Activated CD4-positive, alpha-beta T cell treated with anti-CD3 and anti-CD28 coated beads, Interleukin-2, amount 10 ng/mL, durations not matched to agents 24 days and 14 days (primary cell): ENCODE results near the gene DLGAP3. TPM values are rescaled to one million over a fixed set of nuclear protein-coding genes. Genes with fewer than 3 reads are reported as not detected.
"Not testable (repeated sequence)": the region's sequence is repeated elsewhere in the genome, so short reads cannot be mapped to it uniquely, and the experiment has no call there.

Experiments
- DNase-seq: peaks from one replicate; pipeline ENCODE4 v3.0.0; 2022
- H3K27ac Mint-ChIP-seq: one replicate; pipeline ENCODE4 v1.8.0; 2022; ENCODE audit warnings: mild to moderate bottlenecking, mixed read lengths
- H3K27me3 Mint-ChIP-seq: one replicate; pipeline ENCODE4 v1.8.0; 2022; ENCODE audit warnings: mixed read lengths
- H3K36me3 Mint-ChIP-seq: one replicate; pipeline ENCODE4 v1.8.0; 2022; ENCODE audit warnings: low read depth, mild to moderate bottlenecking, mixed read lengths
- H3K4me1 Mint-ChIP-seq: one replicate; pipeline ENCODE4 v1.8.0; 2021; ENCODE audit warnings: mixed read lengths
- H3K4me3 Mint-ChIP-seq: one replicate; pipeline ENCODE4 v1.8.0; 2022; ENCODE audit warnings: mild to moderate bottlenecking, moderate library complexity, mixed read lengths
- H3K9me3 Mint-ChIP-seq: one replicate; pipeline ENCODE4 v1.8.0; 2021; ENCODE audit warnings: mixed read lengths
- intact Hi-C: fragments of 100-400 bp; cut with micrococcal nuclease; formaldehyde crosslinking; loops from one replicate; pipeline ENCODE4 v1.15.1; 2023
- total RNA-seq: library from RNA; stranded (reverse); gene quantifications from 2 replicates; pipeline ENCODE4 v1.2.3, GENCODE V29; 2022

The DLGAP3 gene
- total RNA-seq, 1 donor from 2014 or later, result 0.75 TPM

DNA sequence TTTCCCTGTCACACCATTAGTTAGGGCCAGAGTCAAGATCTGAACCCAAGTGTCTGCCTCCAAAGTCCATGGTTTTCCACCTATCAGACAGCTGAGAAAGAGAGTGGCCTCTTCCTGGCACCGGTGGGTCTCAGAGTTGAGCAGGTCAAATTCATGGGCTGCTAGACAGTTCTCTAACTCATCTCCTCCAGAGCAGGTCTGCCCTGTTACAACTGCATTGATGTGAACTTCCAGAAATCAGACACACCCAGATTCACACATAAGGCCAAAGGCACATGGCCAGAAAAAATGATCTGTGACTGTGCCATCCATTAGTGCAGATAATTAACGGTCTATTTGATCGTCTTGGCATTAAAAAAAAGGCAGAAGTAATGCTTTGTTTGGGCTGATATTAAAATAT, 87.4 kb downstream of the DLGAP3 start:
- H3K27ac Mint-ChIP-seq, result no peak overlapping the region
- no peaks in the 10 kb centered on the region for H3K9me3 Mint-ChIP-seq
- H3K27me3 Mint-ChIP-seq, result no peaks in the 10 kb centered on the region
- intact Hi-C loops, result no loop called here
- H3K4me1 Mint-ChIP-seq, result peaks cover 4% of the 10 kb centered on the region
- H3K4me3 Mint-ChIP-seq, result no peak overlapping the region
- no peak for DNase-seq
- H3K36me3 Mint-ChIP-seq, result no peaks in the 10 kb centered on the region

DNA sequence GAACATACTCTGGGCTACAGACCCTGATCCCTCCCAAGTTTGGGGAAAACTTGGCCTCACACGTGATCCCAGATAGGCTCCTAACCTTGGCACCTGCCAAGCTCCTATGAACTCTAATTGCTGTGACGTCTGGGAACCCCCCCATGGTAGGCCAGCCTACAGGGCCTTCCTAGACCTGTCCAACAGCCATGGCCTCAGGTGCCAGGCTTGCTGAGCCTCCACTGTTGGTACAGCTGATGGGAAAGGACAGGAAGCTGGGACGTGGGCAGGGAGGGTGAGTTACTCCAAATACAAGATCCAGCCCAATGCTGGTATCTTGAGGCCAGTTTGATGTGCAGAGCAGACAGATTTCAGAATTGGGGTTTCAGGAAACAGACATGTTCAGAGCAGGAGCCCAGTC, 89.0 kb downstream of the DLGAP3 start:
- no peak overlapping the region for H3K4me3 Mint-ChIP-seq
- H3K27ac Mint-ChIP-seq, result no peak overlapping the region
- DNase-seq, result no peak
- no peaks in the 10 kb centered on the region for H3K9me3 Mint-ChIP-seq
- H3K36me3 Mint-ChIP-seq, result no peaks in the 10 kb centered on the region
- H3K4me1 Mint-ChIP-seq, result peaks cover 4% of the 10 kb centered on the region
- no peaks in the 10 kb centered on the region for H3K27me3 Mint-ChIP-seq
- intact Hi-C loops, result no loop called here

DNA sequence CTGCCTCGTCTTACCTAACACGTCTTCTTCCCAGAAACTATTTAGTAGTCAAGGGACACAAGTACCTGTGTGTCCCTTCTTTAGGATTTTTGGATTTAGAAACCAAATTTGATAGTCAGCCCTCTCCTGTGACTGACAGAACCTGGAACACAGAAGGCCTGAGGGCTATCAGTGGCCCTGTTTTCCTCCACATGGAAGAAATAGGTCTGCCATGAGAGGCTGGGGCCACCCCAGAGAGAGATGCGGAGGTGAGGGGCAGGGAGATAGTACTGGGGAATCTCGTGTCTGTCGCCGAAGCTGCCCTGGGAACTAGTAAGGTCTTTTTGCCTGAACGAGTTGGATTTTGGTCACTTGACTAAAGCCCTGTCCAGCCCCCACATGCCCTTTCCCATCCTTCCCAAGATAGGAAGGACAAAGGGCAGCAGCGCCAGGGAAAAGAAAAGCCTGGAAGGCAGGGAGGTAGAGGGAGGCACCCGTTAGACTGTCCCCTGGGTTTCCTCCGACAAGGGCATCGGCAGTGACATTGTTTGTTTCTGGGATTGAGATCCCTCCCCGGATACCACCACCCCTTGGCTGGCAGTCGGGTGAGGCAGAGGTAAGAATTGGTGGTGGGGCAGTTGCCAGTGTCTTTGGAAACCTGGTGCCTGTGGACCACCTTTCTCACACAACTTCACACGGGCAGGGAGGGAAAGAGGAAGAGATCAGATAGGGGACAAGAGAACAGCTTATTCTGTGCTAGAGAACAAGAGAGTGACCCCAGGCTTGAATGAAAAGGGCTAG, 89.7 kb downstream of the DLGAP3 start:
- Mint-ChIP-seq H3K27me3 (no peaks in the 10 kb centered on the region), H3K36me3 (no peaks in the 10 kb centered on the region), H3K4me1 (peaks cover 4% of the 10 kb centered on the region), H3K27ac (no peak overlapping the region), H3K9me3 (no peaks in the 10 kb centered on the region), H3K4me3 (no peak overlapping the region)
- no peak for DNase-seq
- intact Hi-C loops, result no loop called here

- DNase-seq, result no peak
- Mint-ChIP-seq H3K4me3 (no peak overlapping the region), H3K27ac (no peak overlapping the region), H3K4me1 (no peaks in the 10 kb centered on the region), H3K27me3 (no peaks in the 10 kb centered on the region), H3K9me3 (no peaks in the 10 kb centered on the region), H3K36me3 (no peaks in the 10 kb centered on the region)
- intact Hi-C loops, result no loop called here
These were observed 95.7 kb downstream of the DLGAP3 start for GRCh38 chr1:34833711-34834110.

GRCh38 chr1:34831721-34832246, 97.7 kb downstream of the DLGAP3 start:
- H3K9me3 Mint-ChIP-seq, result no peaks in the 10 kb centered on the region
- H3K27me3 Mint-ChIP-seq, result no peaks in the 10 kb centered on the region
- DNase-seq, result no peak
- no peaks in the 10 kb centered on the region for H3K4me1 Mint-ChIP-seq
- intact Hi-C loops, result no loop called here
- H3K4me3 Mint-ChIP-seq, result no peak overlapping the region
- no peak overlapping the region for H3K27ac Mint-ChIP-seq
- no peaks in the 10 kb centered on the region for H3K36me3 Mint-ChIP-seq

- H3K27ac Mint-ChIP-seq, result no peak overlapping the region
- H3K9me3 Mint-ChIP-seq, result no peaks in the 10 kb centered on the region
- no peak for DNase-seq
- H3K27me3 Mint-ChIP-seq, result no peaks in the 10 kb centered on the region
- no peak overlapping the region for H3K4me3 Mint-ChIP-seq
- intact Hi-C loops, result no loop called here
- no peaks in the 10 kb centered on the region for H3K36me3 Mint-ChIP-seq
- H3K4me1 Mint-ChIP-seq, result no peaks in the 10 kb centered on the region
These were observed 100.2 kb downstream of the DLGAP3 start for GRCh38 chr1:34829250-34829649.

DNA sequence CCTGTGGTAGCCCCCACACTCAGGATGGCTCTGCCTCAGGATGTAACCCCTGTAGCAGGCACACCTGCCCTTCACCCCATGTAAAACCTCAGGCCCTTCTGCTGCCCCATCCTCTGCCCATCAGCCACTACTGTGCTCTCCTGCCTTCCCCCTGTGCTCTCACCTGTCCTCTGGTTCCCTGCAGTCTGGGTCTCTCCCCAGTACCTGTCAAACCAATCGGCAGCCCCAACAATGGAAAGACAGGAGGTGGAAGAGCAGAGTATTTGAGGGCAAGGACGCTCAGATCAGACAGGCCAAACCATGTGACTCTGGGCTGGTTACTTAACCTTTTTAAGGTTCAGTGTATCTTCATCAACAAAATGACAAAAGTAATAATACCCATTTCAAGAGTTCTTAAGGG, 100.8 kb downstream of the DLGAP3 start:
- H3K4me1 Mint-ChIP-seq, result no peaks in the 10 kb centered on the region
- intact Hi-C loops, result no loop called here
- no peaks in the 10 kb centered on the region for H3K27me3 Mint-ChIP-seq
- H3K36me3 Mint-ChIP-seq, result no peaks in the 10 kb centered on the region
- H3K4me3 Mint-ChIP-seq, result no peak overlapping the region
- no peaks in the 10 kb centered on the region for H3K9me3 Mint-ChIP-seq
- H3K27ac Mint-ChIP-seq, result no peak overlapping the region
- peak; percentile 39 for DNase-seq

GRCh38 chr1:34827341-34827941, 102.0 kb downstream of the DLGAP3 start:
- Mint-ChIP-seq H3K36me3 (no peaks in the 10 kb centered on the region), H3K27ac (no peak overlapping the region), H3K4me3 (no peak overlapping the region), H3K9me3 (no peaks in the 10 kb centered on the region), H3K27me3 (no peaks in the 10 kb centered on the region), H3K4me1 (no peaks in the 10 kb centered on the region)
- DNase-seq, result peak; percentile 41
- intact Hi-C loops, result no loop called here

GRCh38 chr1:34825455-34826091, 103.9 kb downstream of the DLGAP3 start:
- Mint-ChIP-seq H3K9me3 (no peaks in the 10 kb centered on the region), H3K27me3 (no peaks in the 10 kb centered on the region), H3K4me1 (no peaks in the 10 kb centered on the region), H3K4me3 (no peak overlapping the region), H3K27ac (no peak overlapping the region), H3K36me3 (no peaks in the 10 kb centered on the region)
- DNase-seq, result peak; percentile 40
- intact Hi-C loops, result no loop called here

DNA sequence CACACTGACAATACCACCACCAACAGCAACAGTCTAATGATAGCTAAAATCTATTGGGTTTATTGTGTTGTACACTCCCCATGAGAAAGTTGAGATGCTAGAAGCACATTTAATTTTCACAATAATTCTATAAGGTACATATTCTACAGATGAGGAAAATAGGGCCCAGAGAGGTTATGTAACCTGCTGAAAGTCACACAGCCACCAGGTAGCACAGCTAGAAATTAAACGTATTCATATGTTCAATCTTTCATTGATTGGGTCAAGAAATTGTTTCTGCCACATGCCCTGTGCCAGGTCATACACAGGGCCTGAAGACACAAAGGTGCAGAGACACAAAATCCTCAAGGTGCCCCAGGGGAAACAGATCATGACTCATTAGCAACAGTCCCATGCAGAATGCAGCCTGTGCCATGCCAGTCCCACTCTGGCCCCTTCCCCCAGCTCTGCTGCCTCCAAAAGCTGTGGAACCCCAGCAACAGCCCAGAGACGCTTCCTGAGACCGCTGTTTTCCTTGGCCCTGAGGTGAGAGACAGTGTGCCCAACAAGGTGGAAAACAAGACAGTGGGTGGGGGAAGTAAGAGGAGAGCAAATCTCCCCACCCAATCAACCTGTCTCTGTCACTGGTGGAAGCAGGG, 104.5 kb downstream of the DLGAP3 start:
- no peaks in the 10 kb centered on the region for H3K36me3 Mint-ChIP-seq
- H3K27me3 Mint-ChIP-seq, result no peaks in the 10 kb centered on the region
- no peak overlapping the region for H3K27ac Mint-ChIP-seq
- H3K4me1 Mint-ChIP-seq, result no peaks in the 10 kb centered on the region
- peak; percentile 43 for DNase-seq
- no peaks in the 10 kb centered on the region for H3K9me3 Mint-ChIP-seq
- no peak overlapping the region for H3K4me3 Mint-ChIP-seq
- intact Hi-C loops, result no loop called here

- Mint-ChIP-seq H3K4me1 (no peaks in the 10 kb centered on the region), H3K9me3 (no peaks in the 10 kb centered on the region), H3K36me3 (no peaks in the 10 kb centered on the region), H3K27ac (no peak overlapping the region), H3K27me3 (no peaks in the 10 kb centered on the region), H3K4me3 (no peak overlapping the region)
- DNase-seq, result peak; percentile 2
- intact Hi-C loops, result no loop called here
These were observed 107.2 kb downstream of the DLGAP3 start for GRCh38 chr1:34822202-34822601.

GRCh38 chr1:34818862-34819261, 110.6 kb downstream of the DLGAP3 start:
- H3K27me3 Mint-ChIP-seq, H3K36me3 Mint-ChIP-seq, H3K4me3 Mint-ChIP-seq, DNase-seq, H3K9me3 Mint-ChIP-seq, H3K27ac Mint-ChIP-seq, H3K4me1 Mint-ChIP-seq, intact Hi-C loops: not testable (repeated sequence)

DNA sequence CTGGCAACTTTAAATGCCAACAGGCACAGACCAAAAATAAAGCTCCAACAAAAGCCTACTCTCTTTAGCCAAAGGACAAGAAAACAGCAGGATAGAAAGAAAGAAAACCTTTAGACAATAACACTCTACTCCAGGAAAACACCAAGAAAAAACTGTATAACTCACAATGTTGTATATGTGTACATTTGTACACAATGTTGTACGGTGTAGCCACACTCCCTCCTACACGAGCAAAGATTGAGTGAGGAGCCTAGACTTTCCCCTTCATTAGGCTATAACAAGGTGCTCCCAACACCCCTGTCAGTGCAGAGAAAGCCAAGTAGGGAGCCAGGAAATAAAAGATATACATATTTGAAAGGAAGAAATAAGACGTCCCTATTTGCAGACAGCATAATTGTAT, 112.7 kb downstream of the DLGAP3 start:
- H3K36me3 Mint-ChIP-seq, result no peaks in the 10 kb centered on the region
- H3K9me3 Mint-ChIP-seq, result no peaks in the 10 kb centered on the region
- no peaks in the 10 kb centered on the region for H3K4me1 Mint-ChIP-seq
- intact Hi-C loops, result no loop called here
- DNase-seq, result peak; percentile 17
- H3K4me3 Mint-ChIP-seq, result no peak overlapping the region
- no peak overlapping the region for H3K27ac Mint-ChIP-seq
- peaks cover 4% of the 10 kb centered on the region for H3K27me3 Mint-ChIP-seq

DNA sequence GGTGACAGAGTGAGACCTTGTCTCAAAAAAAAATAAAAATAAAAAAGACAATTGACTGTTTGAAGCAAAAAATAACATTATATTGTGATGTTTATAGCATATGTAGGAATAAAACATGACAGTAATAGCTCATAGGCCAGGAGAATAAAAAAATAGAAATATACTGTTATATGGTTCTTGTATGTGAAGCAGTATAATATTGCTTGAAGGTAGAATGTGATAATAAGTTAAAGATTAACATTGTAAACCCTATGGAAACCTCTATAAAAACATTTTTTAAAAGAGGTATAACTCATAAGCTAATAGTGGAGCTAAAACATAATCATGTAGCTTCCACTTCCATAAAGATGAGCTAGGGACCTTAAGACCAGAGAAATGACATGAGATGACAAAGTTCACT, 113.1 kb downstream of the DLGAP3 start:
- DNase-seq, result no peak
- H3K4me3 Mint-ChIP-seq, result no peak overlapping the region
- H3K36me3 Mint-ChIP-seq, result no peaks in the 10 kb centered on the region
- peaks cover 4% of the 10 kb centered on the region for H3K27me3 Mint-ChIP-seq
- intact Hi-C loops, result no loop called here
- no peak overlapping the region for H3K27ac Mint-ChIP-seq
- H3K9me3 Mint-ChIP-seq, result no peaks in the 10 kb centered on the region
- no peaks in the 10 kb centered on the region for H3K4me1 Mint-ChIP-seq
